Glomerular visceral epithelial cell (primary cell): ENCODE data around the gene KARS1.

ENCODE experiments used
- DNase-seq: peaks from one replicate; pipeline ENCODE4 v3.0.0-alpha.2; 2016; ENCODE audit errors: extremely low spot score

The KARS1 gene

DNA sequence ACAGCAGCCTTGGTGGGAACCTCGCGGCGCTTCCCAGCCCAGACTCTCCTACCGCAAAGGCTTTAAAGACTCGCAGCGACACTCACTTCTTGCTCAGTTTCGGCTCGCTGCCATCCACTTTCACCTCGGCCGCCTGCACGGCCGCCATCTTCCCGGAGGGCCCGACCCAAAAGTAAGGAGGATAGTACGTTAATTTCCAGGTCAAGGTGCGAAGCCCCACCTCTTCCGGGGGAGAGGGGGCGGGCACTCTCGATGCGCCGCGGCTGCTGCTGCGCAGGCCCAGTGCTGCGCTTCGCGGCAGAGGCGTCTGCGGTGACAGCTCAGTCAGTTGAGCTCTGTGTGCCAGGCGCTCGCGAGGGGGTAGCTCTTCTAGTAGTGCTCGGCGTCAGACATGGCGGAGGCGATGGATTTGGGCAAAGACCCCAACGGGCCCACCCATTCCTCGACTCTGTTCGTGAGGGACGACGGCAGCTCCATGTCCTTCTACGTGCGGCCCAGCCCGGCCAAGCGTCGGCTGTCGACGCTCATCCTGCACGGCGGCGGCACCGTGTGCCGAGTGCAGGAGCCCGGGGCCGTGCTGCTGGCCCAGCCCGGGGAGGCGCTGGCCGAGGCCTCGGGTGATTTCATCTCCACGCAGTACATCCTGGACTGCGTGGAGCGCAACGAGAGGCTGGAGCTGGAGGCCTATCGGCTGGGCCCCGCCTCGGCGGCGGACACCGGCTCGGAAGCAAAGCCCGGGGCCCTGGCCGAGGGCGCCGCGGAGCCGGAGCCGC lies at the start of gene KARS1, which contains the start of gene TERF2IP:
TSS of gene KARS1 (minus strand) at position 174 of the 773 bp plus-strand sequence. CDS start at position 148, 26 bp downstream.
TSS of gene TERF2IP (plus strand) at position 282 of the 773 bp plus-strand sequence. CDS start at position 392, 110 bp downstream.
- DNase-seq = peak; percentile 89

DNA sequence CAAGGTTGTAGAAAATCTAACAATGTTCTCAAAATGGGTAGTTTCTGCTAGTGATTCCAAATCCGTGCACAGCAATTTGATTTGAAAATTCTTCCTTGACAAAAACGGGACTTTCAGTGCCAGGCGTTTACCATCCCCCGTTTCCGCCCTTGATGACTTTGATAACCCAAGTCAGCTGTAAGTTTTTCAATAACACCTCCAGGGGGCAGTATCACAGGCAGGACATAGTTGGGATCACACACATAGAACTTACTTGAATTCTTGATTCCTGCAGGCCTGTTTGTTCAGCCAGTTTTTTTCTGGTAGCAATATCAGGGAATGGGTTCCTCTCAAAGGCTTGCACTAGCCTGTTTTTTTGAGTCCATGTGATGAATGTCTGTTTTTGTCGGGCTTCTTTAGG lies 48.2 kb upstream of the KARS1 start:
- DNase-seq = no peak

DNA sequence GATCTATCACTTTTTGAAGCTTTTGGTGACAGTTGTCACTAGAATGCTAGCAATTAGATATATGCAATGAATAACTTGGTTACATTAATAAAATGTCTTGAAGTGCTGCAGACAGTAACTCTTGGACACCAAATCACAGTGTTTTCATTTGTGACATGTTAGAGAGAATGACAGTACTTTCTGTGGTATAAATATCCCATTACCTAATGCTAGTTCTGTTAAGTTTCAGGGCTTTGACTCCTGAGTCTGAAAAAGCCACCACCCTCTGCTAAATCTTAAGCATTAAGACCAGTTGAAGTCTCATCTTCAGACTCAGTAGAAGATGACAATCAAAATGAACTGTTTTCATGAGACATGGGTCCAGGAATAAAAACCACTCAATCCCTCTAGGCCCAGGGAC lies 39.9 kb upstream of the KARS1 start:
- no peak for DNase-seq

DNA sequence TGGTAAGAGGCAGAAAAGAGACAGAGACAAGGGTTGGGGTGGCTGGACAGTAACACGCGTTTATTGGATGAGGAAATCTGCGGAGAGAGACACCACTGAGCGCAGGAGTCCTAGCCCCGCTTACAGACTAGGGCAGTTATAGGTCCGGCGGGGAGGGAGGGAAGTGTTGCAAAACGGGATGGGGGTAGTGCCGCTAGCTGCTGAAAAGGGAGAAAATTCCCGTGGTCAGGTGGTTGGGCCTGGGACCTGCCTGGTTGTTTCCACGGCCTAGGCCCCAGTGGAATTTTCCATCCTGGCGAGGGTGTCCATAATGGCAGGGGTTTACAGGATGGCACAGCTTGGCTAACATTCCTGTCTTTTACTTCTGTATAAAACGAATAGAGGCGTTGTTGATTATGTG lies 34.8 kb upstream of the KARS1 start:
- no peak for DNase-seq

DNA sequence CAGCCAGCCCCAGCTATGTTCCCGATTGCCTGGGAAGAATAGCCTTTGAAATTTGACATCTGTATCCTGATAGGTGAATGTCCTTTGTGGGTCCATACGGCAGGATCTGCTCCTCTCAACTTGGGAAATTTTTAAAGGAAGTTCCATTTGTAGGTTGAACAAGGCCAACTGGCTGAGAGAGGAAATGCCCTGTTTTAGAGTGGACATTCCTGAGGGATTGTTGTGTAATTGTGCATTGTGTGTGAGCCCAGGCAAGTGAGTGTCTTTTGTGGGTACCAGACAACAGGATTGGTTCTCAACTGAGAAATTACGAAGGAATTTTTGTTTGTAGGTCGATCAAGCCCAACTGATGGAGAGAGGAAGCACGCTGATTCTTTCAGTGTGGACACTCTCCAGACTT lies 31.9 kb upstream of the KARS1 start:
- no peak for DNase-seq

DNA sequence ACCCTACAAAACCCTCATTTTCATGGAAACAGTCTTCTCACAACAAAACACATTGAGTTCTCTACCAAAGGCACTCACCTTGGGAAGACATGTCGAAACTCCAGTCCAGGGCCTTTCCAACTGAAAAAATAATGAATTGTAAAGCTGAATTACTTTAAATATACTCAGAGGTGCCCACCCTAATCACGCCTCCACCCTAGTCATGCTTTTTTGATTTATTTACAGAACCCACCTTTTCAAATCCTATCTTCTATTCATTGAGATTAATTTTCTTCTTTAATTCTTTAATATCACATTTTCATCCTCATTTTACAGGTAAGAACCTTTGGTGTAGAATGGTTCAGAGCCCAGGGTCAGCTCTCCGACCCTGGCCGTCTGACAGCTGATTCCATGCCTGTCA lies 29.4 kb upstream of the KARS1 start, which contains the start of gene CPHXL2:
TSS of gene CPHXL2 (minus strand) at position 101 of the 400 bp plus-strand sequence. CDS start at position 91, 10 bp downstream.
- no peak for DNase-seq

DNA sequence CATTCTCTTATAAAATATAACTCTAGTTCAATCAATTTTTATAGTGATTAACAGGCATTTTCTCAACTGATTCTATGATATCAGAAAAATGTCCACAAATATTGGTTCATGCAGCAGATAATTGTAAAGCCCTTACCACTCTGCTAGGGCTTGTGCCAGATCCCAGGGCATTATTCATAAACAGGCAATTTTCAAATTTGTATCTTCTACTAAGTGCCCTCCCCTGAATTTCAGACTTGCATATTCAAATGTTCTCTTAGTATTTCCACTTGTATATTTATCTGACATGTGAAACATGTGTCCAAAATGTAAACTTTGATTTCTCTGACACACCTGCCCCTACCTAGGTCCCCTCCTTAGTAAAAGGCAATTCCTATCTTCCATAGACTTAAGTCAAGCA lies 20.0 kb upstream of the KARS1 start:
- no peak for DNase-seq

DNA sequence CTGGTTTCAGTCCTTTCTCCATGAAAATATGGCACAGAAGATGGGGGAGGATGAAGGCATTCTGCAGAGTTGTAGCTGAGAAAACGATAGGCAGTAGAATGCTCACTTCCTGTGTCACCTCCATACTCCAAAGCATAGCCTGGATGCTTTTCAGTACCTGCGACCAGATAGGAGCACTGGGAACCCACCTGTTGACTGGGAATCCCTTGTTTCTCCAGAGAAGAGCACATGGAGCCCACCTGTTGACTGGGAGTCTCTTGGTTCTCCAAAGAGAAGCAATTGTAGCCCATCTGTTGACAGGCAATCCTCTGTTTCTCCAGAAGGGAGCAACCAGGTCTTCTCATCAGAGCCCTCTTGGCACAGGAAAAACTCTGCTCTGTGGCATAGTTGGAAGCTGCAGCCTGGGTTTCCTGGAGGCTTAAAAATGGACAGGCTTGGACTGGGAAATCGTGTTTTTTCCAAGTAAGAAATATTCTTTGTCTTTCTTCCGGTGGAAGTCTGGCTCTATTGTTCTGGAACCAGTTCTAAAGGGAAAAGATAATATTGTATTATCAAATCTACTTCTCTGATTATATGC lies 13.3 kb upstream of the KARS1 start:
- no peak for DNase-seq

DNA sequence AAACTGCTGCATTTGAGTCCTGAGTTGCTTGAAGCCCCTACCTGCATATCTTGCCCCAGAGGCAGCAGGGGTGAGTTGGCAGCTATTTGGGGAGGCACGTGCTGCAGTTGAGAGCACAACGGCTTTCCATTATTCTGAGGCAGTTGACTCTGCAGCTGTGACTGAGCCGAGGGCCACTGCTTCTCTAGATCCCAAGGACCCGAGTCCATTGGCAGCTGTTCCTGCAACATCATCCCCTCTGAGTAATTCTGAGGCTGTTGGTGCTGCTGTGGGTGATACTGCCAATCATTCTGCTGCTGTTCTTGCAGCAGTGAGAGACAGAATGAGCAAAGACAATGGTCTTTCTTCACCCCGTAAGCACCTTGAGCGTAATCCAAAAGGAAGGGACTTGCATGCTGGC lies 12.9 kb upstream of the KARS1 start:
- no peak for DNase-seq

DNA sequence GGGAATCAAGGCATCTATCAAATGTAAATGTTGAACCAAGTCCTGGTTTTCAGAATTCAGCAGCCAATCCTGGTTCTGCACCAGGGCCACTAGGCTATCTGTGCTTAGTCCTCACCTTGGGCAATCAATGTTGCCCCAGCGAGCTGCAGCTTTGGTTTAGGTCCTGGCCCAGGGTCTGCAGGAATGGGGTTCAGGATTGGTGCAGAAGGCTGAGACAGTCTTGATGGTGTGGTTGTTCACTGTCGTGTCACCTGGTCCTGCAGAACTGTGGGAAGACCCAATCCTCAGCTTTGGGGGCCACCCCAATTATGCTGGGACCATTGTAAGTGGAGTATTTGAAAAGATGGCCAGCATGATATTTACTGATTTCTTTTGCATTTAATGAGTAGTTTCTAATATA lies 10.7 kb upstream of the KARS1 start:
- DNase-seq = no peak

DNA sequence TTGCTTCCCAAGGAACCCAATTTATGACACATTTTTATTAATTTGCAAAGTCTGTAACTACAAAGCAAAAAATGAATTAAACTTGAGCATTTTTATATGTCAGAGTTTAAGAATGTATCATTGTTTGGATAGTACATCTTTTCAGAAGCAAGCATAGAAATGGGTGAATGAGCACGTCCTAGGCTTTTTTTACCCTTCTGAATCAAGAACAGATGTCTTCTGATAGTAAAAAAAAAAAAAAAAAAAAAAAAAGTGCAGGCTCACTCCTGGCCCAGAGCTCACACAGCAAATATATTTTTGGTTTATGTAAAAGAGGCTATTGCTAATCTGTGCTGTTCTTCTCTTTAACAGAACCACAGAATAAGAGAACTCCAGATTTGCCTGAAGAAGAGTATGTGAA lies 6.5 kb upstream of the KARS1 start:
- DNase-seq = no peak

DNA sequence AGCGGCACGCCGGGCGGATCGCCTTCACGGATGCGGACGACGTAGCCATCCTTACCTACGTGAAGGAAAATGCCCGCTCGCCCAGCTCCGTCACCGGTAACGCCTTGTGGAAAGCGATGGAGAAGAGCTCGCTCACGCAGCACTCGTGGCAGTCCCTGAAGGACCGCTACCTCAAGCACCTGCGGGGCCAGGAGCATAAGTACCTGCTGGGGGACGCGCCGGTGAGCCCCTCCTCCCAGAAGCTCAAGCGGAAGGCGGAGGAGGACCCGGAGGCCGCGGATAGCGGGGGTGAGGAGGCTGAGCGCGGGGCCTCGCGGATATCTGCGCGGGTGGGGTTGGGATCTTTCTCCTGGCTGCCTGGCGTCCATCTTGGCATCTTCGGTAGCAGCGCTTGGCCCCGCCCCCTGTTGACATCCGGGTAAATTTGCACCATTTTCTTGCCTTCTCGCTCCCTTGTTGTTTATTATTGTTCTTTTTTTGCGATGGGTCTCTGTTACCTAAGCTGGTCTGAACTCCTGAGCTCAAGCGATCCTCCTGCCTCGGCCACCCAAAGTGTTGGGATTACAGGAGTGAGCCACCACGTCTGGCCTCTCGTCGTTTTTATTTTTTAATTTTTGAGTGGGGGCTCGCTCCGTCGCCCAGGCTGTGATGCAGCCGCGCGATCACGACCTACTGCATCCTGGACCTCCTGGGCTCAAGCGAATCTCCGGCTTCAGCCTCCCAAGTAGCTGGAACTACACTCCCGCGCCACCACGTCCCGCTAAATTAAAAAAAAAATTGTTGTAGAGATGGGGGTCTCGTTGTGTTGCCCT lies 1.0 kb upstream of the KARS1 start:
- DNase-seq = peak; percentile 55

DNA sequence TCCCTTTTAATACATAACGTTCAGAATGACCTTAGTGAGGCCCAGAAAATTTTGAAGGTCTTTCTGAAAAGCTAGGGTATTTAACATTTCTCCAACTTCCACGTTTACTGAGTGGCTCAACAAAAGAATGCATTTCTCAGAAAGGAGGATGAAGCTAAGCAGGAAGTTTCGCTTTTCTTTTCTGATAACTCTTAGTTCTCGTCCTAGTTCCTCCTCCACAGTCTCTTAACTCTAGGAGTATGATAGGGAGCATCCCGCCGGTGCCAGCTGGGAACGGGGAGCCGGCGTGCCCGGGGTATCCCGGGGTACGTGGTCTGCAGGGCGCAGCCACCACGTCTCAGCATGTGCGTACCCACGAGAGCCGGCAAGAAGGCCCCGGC lies 363 bp downstream of the KARS1 start:
- peak; percentile 10 for DNase-seq

DNA sequence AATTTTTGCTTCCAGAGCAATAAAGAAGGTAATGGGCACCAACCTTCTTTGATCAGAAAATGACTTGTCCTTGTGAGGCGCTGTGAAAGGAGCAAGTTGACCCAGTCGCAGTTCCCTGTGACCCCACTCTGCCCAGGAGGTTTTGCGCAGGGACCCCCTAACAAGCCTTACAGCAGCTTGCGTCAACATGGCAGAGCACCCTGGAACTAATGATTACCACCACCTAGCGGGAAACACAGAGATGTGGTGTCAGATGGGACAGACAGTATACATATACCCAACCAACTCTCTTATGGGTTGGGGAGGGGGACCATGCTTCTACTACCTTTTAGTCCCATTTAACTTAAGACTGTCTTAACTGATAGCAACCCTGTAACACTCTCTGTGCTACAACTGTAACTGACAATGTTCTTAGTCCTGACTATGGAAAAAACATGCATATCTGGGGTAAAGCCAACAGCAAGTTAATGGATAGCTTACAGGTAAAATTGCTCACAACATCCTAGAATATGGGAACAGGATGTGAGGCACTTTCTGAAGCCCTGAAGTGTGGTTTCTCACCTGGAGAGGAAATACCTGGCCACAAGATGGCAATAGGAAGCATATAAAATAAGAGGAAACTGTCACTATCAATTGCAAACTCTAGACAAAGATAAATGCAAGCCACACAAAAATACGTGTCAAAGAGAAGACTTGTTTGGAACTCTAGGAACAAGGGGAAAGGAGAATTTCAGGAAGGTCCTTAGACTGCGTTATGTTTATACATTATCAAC lies 3.0 kb downstream of the KARS1 start:
- no peak for DNase-seq

DNA sequence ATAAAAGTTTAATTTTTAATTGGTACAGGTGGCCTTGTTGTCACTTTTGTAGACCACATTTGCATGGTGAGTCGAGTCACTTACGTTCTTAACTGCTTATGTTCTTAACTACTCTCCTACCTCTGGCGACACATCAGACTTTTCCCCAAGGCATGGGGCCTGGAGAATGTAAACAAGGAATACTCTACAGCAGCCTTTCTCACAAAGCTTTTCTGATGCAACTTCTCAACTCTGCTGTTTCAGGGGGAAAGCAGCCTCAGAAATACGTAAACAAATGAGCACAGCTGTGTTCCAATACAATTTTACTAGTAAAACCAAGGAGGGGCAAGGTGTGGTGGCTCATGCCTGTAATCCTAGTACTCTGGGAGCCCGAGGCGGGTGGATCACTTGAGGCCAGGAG lies 6.9 kb downstream of the KARS1 start:
- no peak for DNase-seq

DNA sequence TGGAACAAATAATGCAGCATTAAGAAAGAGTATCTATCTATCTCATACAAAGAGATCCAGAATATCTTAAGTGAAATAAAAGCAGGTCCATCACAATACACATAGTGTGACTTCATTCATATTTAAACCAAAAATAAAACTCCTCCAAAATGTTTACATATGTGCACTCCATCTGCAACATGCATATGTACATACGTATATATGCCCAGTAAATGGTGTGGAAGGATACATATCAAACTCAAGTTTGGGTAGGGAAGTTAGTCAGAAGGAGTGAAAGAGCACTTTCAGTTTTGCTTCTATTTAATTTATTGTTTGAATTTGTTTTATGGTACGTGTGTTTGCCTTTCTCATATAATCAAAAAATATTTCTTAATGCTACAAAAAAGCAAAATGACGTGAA lies 12.4 kb downstream of the KARS1 start:
- no peak for DNase-seq

DNA sequence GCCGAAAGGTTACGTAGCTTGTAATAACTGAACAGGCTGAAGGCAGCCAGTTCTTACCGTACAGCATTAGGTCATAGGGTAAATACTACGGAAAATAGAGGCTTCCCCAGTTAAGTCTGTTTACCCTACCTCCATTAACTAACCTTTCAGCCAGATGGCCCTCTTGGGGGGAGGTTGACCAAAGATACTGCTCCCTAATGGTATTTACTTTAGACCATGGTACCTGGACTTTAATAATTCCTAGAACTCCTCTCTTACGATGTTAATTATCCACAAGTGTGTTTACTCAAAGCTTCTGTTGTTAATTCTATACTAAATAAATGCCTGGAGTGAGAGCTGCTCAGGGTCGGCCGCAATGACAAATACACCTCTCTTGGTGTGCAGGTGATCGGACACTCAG lies 14.6 kb downstream of the KARS1 start:
- no peak for DNase-seq

DNA sequence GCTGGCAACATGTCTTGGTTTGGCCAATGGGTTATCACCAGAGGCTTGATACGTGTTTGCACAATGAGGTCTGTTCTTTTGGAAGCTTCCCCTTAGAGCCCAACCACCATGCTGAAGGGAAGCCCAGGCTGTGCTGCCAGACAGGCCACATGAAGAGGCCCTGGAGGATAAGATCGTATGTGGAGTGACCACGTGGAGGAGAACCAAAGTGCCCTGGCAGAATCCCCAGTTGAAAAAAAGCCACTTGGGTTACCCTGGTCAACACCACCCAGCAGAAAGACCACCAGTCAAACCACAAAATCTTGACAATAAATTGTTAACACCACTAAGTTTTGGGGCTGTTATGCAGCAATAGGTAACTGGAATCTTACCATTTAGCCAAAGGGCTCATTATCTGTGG lies 17.4 kb downstream of the KARS1 start:
- no peak for DNase-seq

DNA sequence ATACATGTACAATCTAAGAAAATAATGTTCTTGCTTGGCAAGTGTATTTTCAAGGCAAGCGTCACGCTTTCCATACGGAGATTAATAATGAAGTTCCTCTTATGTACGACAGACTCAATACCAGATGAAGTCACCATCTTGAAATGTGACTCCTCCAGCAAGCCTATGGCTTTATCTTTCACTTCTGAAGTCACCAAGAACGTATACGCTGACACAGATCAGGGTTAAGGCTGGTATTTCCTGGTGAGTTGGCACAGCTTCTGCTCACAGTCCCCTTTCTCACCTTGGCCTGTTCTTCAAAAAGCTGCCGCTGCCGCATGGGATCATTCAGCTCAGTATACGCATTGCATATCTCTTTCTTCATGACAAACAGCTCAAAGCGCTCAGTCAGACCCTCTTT lies 18.3 kb downstream of the KARS1 start:
- no peak for DNase-seq

DNA sequence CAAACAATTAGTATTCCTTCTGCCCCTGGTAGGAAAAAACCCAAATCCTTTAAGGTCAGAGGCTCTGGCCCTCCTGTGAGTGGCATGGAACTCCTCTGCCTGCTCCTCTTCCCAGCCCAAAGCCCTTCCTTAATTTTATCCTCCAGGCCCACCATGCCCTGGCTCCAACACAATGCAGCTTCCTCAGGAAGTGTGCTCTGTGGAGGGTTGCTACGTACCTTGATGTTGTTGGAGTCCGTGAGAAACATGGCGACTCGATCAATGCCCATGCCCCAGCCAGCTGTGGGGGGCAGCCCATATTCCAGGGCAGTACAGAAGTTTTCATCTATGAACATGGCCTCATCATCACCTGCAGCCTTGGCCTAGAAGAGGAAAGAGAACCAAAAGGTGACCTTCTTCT lies 19.1 kb downstream of the KARS1 start:
- DNase-seq = no peak

DNA sequence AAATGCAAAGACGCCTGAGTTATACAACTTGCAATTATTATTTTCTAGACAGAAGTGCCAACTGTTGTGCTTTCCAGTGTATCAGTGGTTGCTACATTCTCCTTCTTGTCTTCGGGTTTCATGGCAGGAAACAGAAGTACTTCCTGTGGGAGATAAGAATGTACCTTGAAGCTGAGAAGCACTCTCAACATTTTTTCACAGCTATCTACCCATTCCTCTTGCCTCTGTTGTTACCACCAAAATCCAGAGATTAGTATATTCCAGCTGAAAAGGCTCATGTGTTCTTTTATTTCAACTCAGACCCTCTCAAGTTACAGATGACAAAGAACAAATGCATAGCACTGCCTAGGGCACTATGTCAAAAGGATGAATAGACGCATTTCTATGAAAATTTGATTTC lies 19.6 kb downstream of the KARS1 start:
- DNase-seq = no peak

DNA sequence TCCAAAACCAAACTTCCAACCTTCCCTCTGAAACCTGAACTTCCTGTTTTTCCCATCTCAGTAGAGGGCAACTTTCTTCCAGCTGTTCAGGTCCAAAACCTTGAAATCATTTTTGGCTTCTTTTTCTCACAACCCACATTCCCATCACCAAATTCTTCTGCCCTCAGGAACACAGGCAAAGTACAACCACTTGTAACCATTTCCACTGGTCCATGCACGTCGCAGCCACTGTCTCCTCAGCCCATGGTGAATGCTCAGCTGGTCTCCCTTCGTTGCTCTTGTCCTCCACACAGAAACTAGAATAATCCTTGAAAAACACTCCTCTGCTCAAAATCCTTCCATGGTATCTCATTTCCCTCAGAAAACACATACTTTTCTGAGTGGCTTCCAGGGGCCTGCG lies 20.7 kb downstream of the KARS1 start:
- no peak for DNase-seq
